ENCODE measurements around the gene UNG.
"Not testable (repeated sequence)": the region's sequence is repeated elsewhere in the genome, so short reads cannot be mapped to it uniquely, and the experiment has no call there.

UNG gene

GRCh38 chr12:109120557-109120956 lies 23.2 kb downstream of the UNG start:
- DNase-seq, result no peak

DNA sequence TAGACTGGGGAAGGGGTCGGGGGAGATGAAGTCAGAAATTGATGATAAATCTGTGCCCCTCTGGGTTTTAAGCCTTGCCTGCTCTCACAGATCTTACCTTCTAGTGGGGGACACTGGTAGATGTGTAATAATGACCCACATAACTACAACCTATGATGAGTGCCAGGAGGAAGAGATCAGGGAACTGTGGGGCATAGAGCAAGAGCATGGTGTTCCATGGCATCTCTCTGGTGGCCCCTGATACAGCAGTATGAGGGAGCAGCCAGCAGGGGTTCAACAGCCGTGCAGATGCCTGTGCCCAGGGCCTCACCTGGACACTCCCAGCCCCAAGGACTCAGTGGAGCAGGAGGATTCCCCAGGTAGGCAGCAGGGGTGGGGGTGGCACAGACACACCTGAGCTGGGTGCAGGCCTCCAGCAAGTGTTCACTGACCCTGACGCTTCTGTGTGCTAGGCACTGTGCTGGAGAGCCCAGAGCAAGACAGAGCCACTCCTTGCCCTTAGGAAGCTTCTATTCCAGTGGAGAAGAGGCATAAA lies 24.0 kb downstream of the UNG start:
- DNase-seq, result no peak

- DNase-seq, result no peak
These were observed 27.7 kb downstream of the UNG start for GRCh38 chr12:109124878-109125648.

GRCh38 chr12:109125791-109126190 lies 28.4 kb downstream of the UNG start:
- DNase-seq, result no peak

DNA sequence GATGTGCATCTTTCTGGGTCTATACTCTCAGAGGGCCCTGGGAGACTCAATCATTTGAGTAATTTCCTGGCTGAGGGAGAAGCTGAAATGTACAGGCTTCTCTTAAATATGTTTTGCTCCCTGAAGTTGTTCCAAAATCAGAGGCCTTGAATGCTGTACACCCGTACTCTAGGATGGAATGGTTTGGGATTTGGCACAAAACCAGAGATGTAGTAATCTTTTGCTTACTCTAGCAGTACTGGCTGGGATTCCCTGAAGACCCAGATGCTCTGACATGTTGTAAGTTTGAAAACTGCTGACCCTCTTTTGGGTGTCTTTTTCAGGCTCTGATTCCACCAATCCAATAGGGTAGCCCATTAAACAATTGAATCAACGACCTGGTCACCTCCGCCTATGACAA lies 29.4 kb downstream of the UNG start:
- no peak for DNase-seq

DNA sequence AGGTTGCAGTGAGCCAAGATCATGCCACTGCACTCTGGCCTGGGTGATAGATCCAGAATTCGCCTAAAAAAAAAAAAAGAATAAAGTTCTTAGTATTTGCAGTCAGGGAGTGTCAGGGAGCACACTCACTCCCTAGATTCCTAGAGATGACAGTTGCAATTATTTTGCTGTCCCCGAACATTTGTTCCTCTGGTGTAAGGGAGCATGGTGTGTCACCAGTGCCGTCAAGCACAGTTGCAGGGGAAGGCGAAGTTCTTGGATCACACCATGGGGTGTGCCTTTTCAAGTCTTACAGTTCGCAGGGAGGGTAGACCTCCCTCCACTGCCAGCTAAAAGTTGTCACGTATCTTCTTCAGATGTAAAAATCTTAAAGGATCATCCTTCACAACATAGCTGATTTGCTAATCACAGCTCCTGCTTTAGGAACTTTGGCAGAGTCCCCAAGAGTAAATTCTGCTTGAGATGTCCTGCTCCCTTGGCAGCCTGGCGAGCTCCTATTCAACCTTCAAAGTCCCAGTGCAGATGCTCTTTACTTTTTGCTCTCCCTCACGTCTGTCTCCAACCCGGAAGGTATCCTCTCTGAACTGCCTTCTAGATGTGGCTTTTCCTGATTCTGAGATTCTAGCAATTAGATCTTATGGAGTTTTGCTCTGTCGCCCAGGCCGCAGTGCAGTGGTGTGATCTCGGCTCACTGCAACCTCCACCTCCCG lies 30.3 kb downstream of the UNG start:
- no peak for DNase-seq

DNA sequence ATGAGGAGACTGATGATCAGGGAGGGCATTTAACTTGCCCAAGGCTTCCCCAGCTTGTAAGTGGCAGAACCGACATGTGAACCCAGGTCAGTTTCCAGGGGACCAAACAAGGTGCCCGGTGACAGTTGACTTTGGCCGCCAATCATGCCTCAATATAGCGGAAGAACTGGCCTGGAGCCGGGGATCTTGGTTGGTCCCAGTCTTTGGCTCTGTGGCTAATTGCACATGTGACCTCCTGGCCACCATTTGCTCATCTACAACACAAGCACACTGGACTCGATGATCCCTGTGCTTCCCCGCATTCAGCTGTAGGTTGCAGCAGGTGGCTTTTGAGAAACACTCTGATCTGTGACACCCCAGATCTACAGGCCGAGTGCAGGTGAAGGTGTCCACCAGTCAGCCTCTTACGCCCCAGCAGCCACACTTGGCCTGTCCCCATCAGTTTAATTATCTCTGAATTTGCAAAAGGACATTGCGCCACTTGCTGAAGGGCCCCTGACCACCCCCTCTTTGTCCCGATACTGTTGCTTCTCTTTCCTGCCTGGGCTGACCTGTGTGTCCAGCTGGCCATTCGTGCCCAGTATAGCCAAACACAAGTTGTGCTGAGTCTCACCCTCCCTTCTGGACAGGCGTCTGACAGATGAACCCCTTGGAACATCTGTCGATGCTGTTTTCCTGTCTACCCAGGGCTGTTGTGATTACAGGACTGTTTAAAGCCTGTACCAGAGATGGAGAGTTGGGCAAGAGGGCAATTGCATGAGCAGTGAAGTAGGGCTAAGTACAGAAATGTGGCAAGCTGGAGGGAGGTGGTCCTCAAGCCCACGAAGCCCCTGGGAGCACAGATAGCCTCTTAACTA lies 33.1 kb downstream of the UNG start:
- no peak for DNase-seq

- DNase-seq, result peak in 12 of 56 donors; percentile 10 to 55 (median 18)
These were observed 34.0 kb downstream of the UNG start for GRCh38 chr12:109131154-109132050.

- peak in 7 of 56 donors; percentile 4 to 25 (median 10) for DNase-seq
These were observed 37.0 kb downstream of the UNG start for GRCh38 chr12:109134186-109134917.

- no peak for DNase-seq
These were observed 39.7 kb downstream of the UNG start for GRCh38 chr12:109137055-109137454.

- no peak for DNase-seq
These were observed 42.0 kb downstream of the UNG start for GRCh38 chr12:109139360-109139759.

DNA sequence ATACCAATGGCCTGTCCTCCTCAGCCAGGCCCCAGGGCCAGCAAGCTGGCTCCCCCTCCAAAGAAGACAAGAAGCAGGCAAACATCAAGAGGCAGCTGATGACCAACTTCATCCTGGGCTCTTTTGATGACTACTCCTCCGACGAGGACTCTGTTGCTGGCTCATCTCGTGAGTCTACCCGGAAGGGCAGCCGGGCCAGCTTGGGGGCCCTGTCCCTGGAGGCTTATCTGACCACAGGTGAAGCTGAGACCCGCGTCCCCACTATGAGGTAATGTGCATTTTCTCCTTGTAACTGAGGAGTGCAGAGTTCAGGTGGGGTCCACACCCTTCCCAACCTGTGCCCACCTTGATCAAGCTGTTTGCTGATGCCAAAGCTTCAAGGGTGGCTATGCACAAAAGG lies 42.4 kb downstream of the UNG start:
- no peak for DNase-seq

DNA sequence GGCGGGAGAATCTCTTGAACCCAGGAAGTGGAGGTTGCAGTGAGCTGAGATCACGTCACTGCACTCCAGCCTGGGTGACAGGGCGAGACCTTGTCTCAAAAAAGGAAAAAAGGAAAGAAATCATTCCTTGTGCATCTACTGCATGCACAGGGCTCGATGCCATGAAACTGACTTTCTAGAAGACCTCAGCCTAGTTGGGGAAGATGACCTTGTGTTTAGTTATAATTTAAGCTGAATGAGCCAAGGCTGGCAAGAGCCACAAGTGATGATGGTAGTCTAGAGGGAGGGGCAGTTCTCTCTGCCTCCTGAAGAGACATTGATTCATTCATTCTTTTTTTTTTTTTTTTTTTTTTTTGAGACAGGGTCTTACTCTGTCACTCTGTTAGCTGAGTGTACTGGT lies 43.2 kb downstream of the UNG start:
- no peak for DNase-seq

GRCh38 chr12:109144224-109144623 lies 46.8 kb downstream of the UNG start:
- no peak for DNase-seq

- DNase-seq, result not testable (repeated sequence)
These were observed 49.7 kb downstream of the UNG start for GRCh38 chr12:109147126-109147525.

GRCh38 chr12:109147954-109148353 lies 50.6 kb downstream of the UNG start:
- DNase-seq, result peak in 3 of 56 donors; percentile 3 to 23 (median 7)

DNA sequence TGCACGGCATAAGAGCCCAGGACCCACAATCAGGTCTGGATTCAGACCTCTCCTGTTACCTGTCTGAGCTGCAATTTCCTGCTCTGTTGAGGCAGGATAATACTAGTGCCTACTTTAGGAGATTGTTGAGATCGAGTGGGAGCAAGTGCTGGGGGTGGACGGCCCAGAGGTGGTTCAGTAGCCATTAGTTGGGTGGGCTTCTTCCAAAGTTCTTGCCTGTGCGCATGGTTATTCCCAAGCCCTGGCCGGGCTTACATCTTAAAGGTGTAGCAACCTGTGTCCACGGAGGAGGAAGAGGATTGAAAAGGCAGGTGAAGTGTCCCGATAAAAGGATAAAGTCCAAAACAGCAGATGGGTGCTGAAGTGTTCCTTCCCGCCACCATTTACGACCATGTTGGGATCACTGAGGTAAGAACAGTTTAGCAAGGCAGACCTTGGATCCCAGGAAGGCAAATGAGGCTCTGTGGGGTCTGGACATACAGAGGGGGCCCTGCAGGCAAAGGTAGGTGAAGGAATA lies 52.8 kb downstream of the UNG start:
- no peak for DNase-seq

DNA sequence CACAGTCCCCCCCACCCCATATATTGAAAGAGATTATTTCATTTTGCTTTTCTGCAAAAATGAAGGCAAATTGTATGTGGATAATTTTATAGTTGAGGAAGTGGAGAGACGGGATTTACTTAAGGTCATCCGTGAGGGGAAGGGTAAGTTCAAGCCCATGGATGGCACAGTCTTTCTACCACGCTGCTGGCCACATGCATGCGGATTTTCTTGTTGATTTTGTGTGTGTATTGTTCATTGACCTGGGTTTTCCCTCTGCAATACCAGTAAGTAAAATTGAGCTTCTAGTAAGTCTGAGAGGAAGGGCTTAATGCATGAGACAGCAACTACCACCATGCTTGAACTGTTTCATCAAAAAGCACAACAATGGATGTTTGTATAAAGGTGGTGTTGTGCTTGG lies 54.1 kb downstream of the UNG start:
- DNase-seq, result no peak

- peak in 2 of 56 donors; percentile 21 to 35 for DNase-seq
These were observed 56.5 kb downstream of the UNG start for GRCh38 chr12:109153821-109154441.
